ENCODE data around the gene CAMK2D. TPM values are rescaled to one million over a fixed set of nuclear protein-coding genes. Genes with fewer than 3 reads are reported as not detected.

CAMK2D gene
- total RNA-seq, 1 experiment from 2014 or later = 9.0 TPM

GRCh38 chr4:113540859-113541258 is 220.7 kb downstream of the CAMK2D start:
- Histone ChIP-seq H3K27me3 (ENCODE audit: insufficient read depth, low read length) (no peaks in the 10 kb centered on the region), H3K4me1 (ENCODE audit: insufficient read depth, low read length) (no peaks in the 10 kb centered on the region), H4K8ac (replicated peaks; ENCODE audit: insufficient read length, low read depth, low read length) (no peak overlapping the region), H3K18ac (ENCODE audit: insufficient read length, low read depth, low read length) (no peak overlapping the region), H2BK12ac (ENCODE audit: insufficient read length, low read depth, low read length) (no peak overlapping the region), H3K23ac (ENCODE audit: insufficient read length, low read depth, low read length) (no peak overlapping the region), H3K4ac (ENCODE audit: low read depth, low read length) (no peak overlapping the region), H2AK5ac (ENCODE audit: insufficient read length, low read length) (no peak overlapping the region), H2BK5ac (ENCODE audit: insufficient read length, low read length) (no peak overlapping the region), H4K5ac (ENCODE audit: insufficient read length, low read depth, low read length) (no peak overlapping the region), H3T11ph (ENCODE audit: low read length) (no peak overlapping the region), H3K9ac (ENCODE audit: extremely low read depth, insufficient read length, low read length) (no peak overlapping the region), H4K20me1 (ENCODE audit: control insufficient read depth, insufficient read depth, insufficient read length) (no peaks in the 10 kb centered on the region), H3K79me2 (ENCODE audit: insufficient read depth, low read length) (no peaks in the 10 kb centered on the region), H2BK15ac (ENCODE audit: low read depth, low read length) (no peak overlapping the region), H3K14ac (ENCODE audit: insufficient read depth, low read length) (no peak overlapping the region), H3K23me2 (ENCODE audit: insufficient read length, low read depth, low read length, poor library complexity, severe bottlenecking) (no peaks in the 10 kb centered on the region), H2BK120ac (ENCODE audit: low read depth, low read length, poor library complexity, severe bottlenecking) (no peak overlapping the region), H2AFZ (ENCODE audit: low read length) (no peak overlapping the region), H3K9me3 (ENCODE audit: control insufficient read depth, low read depth, low read length) (no peaks in the 10 kb centered on the region), H3K4me2 (ENCODE audit: insufficient read depth, insufficient read length, low read length) (no peak overlapping the region), H3K56ac (ENCODE audit: insufficient read length, low read depth, low read length) (no peak overlapping the region), H4K91ac (ENCODE audit: insufficient read length, low read depth, low read length) (no peak overlapping the region), H3K79me1 (ENCODE audit: insufficient read depth, low read depth, low read length, poor library complexity, severe bottlenecking) (no peaks in the 10 kb centered on the region), H2BK20ac (ENCODE audit: low read depth, low read length, poor library complexity, severe bottlenecking) (no peak overlapping the region), H3K27ac (ENCODE audit: insufficient read length, low read depth, low read length) (no peak overlapping the region)
- Mint-ChIP-seq H3K36me3 (ENCODE audit: insufficient read depth in 1 of 3, low read depth in 3 of 3) (no peaks in the 10 kb centered on the region), H3K27me3 (ENCODE audit: low read depth) (no peaks in the 10 kb centered on the region), H3K27ac (no peak overlapping the region), H3K4me1 (peaks cover under 1 to 4% of the 10 kb centered on the region in 2 experiments), H3K9me3 (no peaks in the 10 kb centered on the region), H3K4me3 (no peak overlapping the region)
- no peak for TF ChIP-seq CTCF (conservative IDR thresholded peaks at IDR 0.05)
- no peak for DNase-seq
- no CpG with 5 or more reads among the region's 1 CpG for WGBS (ENCODE audit: extremely low coverage, insufficient read length, low lambda C conversion rate)
